ENCODE data around the gene TDRD1. TPM values are rescaled to one million over a fixed set of nuclear protein-coding genes. Genes with fewer than 3 reads are reported as not detected.

TDRD1 gene
- total RNA-seq, 1 donor from 2014 or later: not detected

GRCh38 chr10:114202812-114203211 lies 23.7 kb downstream of the TDRD1 start:
- no peak for TF ChIP-seq CTCF (conservative IDR thresholded peaks at IDR 0.05; ENCODE audit: low read depth, low read length)
- DNase-seq (ENCODE audit: low read depth): no peak

GRCh38 chr10:114206902-114207301 lies 27.7 kb downstream of the TDRD1 start:
- DNase-seq (ENCODE audit: low read depth): no peak
- no peak for TF ChIP-seq CTCF (conservative IDR thresholded peaks at IDR 0.05; ENCODE audit: low read depth, low read length)

More at GRCh38 chr10:114202812-114203211, 23.7 kb downstream of the TDRD1 start:
- no peak overlapping the region for H3K4me3 ChIP-seq (ENCODE audit: low read depth, low read length)

GRCh38 chr10:114207349-114207748 lies 28.2 kb downstream of the TDRD1 start:
- no peak for DNase-seq (ENCODE audit: low read depth)
- TF ChIP-seq CTCF (conservative IDR thresholded peaks at IDR 0.05; ENCODE audit: low read depth, low read length): no peak
- H3K4me3 ChIP-seq (ENCODE audit: low read depth, low read length): no peak overlapping the region

More at GRCh38 chr10:114206902-114207301, 27.7 kb downstream of the TDRD1 start:
- no peak overlapping the region for H3K4me3 ChIP-seq (ENCODE audit: low read depth, low read length)

GRCh38 chr10:114208351-114208750 lies 29.2 kb downstream of the TDRD1 start:
- no peak for TF ChIP-seq CTCF (conservative IDR thresholded peaks at IDR 0.05; ENCODE audit: low read depth, low read length)
- no peak overlapping the region for H3K4me3 ChIP-seq (ENCODE audit: low read depth, low read length)
- no peak for DNase-seq (ENCODE audit: low read depth)

- no peak for TF ChIP-seq CTCF (conservative IDR thresholded peaks at IDR 0.05; ENCODE audit: low read depth, low read length)
- no peak overlapping the region for H3K4me3 ChIP-seq (ENCODE audit: low read depth, low read length)
- DNase-seq (ENCODE audit: low read depth): no peak
These were observed 33.0 kb downstream of the TDRD1 start for GRCh38 chr10:114212153-114212552.

- DNase-seq (ENCODE audit: low read depth): no peak
- no peak overlapping the region for H3K4me3 ChIP-seq (ENCODE audit: low read depth, low read length)
- TF ChIP-seq CTCF (conservative IDR thresholded peaks at IDR 0.05; ENCODE audit: low read depth, low read length): no peak
These were observed 35.9 kb downstream of the TDRD1 start for GRCh38 chr10:114215033-114215432.

GRCh38 chr10:114220281-114220680 lies 41.1 kb downstream of the TDRD1 start:
- DNase-seq (ENCODE audit: low read depth): no peak
- no peak overlapping the region for H3K4me3 ChIP-seq (ENCODE audit: low read depth, low read length)
- no peak for TF ChIP-seq CTCF (conservative IDR thresholded peaks at IDR 0.05; ENCODE audit: low read depth, low read length)

All from epithelial cell of proximal tubule (primary cell).